Testis (tissue), 3 donors: ENCODE results near the gene ATXN7L1. TPM values are rescaled to one million over a fixed set of nuclear protein-coding genes. Genes with fewer than 3 reads are reported as not detected.

Experiments
- DNase-seq: peaks from one replicate; pipeline ENCODE4 v3.0.0-alpha.2; 2019
- H3K27ac ChIP-seq, 2 donors: fragments of 200-600 bp; sonication (generic); one replicate each; pipeline ENCODE4 v1.5.1; 2019
- H3K27me3 ChIP-seq: fragments of 200-600 bp; sonication (generic); one replicate; pipeline ENCODE4 v1.5.1; 2019
- H3K36me3 ChIP-seq: fragments of 200-600 bp; sonication (generic); one replicate; pipeline ENCODE4 v1.5.1; 2017; ENCODE audit warnings: low read depth; ENCODE audit errors: missing control alignments
- H3K4me1 ChIP-seq: fragments of 200-600 bp; sonication (generic); one replicate; pipeline ENCODE4 v1.5.1; 2019
- H3K4me3 ChIP-seq, 2 donors: fragments of 200-600 bp; sonication (generic); one replicate each; pipeline ENCODE4 v1.5.1; 2017 to 2019
- H3K9me3 ChIP-seq: fragments of 200-600 bp; sonication (generic); one replicate; pipeline ENCODE4 v1.5.1; 2017
- CTCF ChIP-seq, 3 experiments: fragments of 450-650 bp in 2 of 3; fragments of 200-600 bp in 1 of 3; sonication (generic) in 1 of 3; IDR thresholded peaks; one replicate each; pipeline ENCODE4 v1.5.1; 2016 to 2019; ENCODE audit warnings: antibody characterized with exemption in 3 of 3, mild to moderate bottlenecking in 2 of 3, moderate library complexity in 1 of 3
- POLR2A ChIP-seq: fragments of 450-650 bp; IDR thresholded peaks from one replicate; pipeline ENCODE4 v1.6.1; 2017; ENCODE audit warnings: antibody characterized with exemption, mild to moderate bottlenecking, moderate library complexity
- WGBS, 2 donors: methylation state at CpG; one replicate each; pipeline ENCODE4 v1.1.5; 2018; 5-methylcytosine and 5-hydroxymethylcytosine counted together
- intact Hi-C: fragments of 100-400 bp; cut with DNase I; formaldehyde crosslinking; loops from one replicate; pipeline ENCODE4 v1.15.1; 2023; ENCODE audit warnings: low total_unique reads
- polyA plus RNA-seq: library from polyadenylated mRNA; stranded (reverse); fragments of 350-450 nt; fragmentation: Illumina TruSeq; extraction: RNeasy Lipid Tissue Mini Kit (QIAGEN cat#74804); gene quantifications from one replicate; pipeline ENCODE4 v1.2.3, GENCODE V29; 2014; ENCODE audit warnings: low read depth, low replicate concordance; ENCODE audit not compliant: insufficient read depth
- total RNA-seq, 2 donors: library from RNA; depleted of rRNA; stranded (reverse); fragments of >200 nt; gene quantifications; one replicate each; pipeline ENCODE4 v1.2.3, GENCODE V29; 2016

ATXN7L1 gene
- total and polyA plus RNA-seq, 3 donors from 2014 or later, result 35.7 to 61.7 (median 35.9) TPM

- DNase-seq, result no peak
- Histone ChIP-seq H3K27me3 (no peaks in the 10 kb centered on the region), H3K9me3 (no peaks in the 10 kb centered on the region), H3K4me3 (no peak overlapping the region), H3K36me3 (no peaks in the 10 kb centered on the region), H3K4me1 (no peaks in the 10 kb centered on the region), H3K27ac (no peak overlapping the region)
- TF ChIP-seq CTCF (IDR thresholded peaks at IDR 0.05), result no peak
- TF ChIP-seq POLR2A, result no peak
- intact Hi-C loops, result no loop called here
- 85% methylated on average over 2 of the region's 2 CpGs for WGBS, 2 donors
These were observed 250.4 kb downstream of the ATXN7L1 start for GRCh38 chr7:105625986-105626385.

- TF ChIP-seq CTCF (IDR thresholded peaks at IDR 0.05) (no peak), POLR2A (no peak)
- H3K4me3 ChIP-seq, result no peak overlapping the region
- intact Hi-C loops, result no loop called here
- DNase-seq, result no peak
- H3K36me3 ChIP-seq, result no peaks in the 10 kb centered on the region
- no peak overlapping the region for H3K27ac ChIP-seq
- H3K27me3 ChIP-seq, result no peaks in the 10 kb centered on the region
- H3K4me1 ChIP-seq, result no peaks in the 10 kb centered on the region
- 96 to 98% methylated on average over 15 of the region's 15 CpGs for WGBS, 2 donors
- H3K9me3 ChIP-seq, result no peaks in the 10 kb centered on the region
These were observed 252.5 kb downstream of the ATXN7L1 start for GRCh38 chr7:105623906-105624305.

GRCh38 chr7:105623378-105623777, 253.0 kb downstream of the ATXN7L1 start:
- no peaks in the 10 kb centered on the region for H3K36me3 ChIP-seq
- intact Hi-C loops, result no loop called here
- no peaks in the 10 kb centered on the region for H3K9me3 ChIP-seq
- H3K27ac ChIP-seq, result no peak overlapping the region
- H3K27me3 ChIP-seq, result no peaks in the 10 kb centered on the region
- no peak for DNase-seq
- H3K4me1 ChIP-seq, result no peaks in the 10 kb centered on the region
- TF ChIP-seq POLR2A, result no peak
- TF ChIP-seq CTCF (IDR thresholded peaks at IDR 0.05), result no peak
- 63 to 84% methylated on average over 5 of the region's 5 CpGs for WGBS, 2 donors
- no peak overlapping the region for H3K4me3 ChIP-seq

GRCh38 chr7:105622106-105622731, 254.2 kb downstream of the ATXN7L1 start:
- no peak for DNase-seq
- H3K27ac ChIP-seq, result no peak overlapping the region
- no peaks in the 10 kb centered on the region for H3K9me3 ChIP-seq
- no peaks in the 10 kb centered on the region for H3K27me3 ChIP-seq
- 85 to 88% methylated on average over 15 of the region's 15 CpGs for WGBS, 2 donors
- H3K4me1 ChIP-seq, result no peaks in the 10 kb centered on the region
- no peaks in the 10 kb centered on the region for H3K36me3 ChIP-seq
- TF ChIP-seq CTCF (IDR thresholded peaks at IDR 0.05) (no peak), POLR2A (no peak)
- no peak overlapping the region for H3K4me3 ChIP-seq
- intact Hi-C loops, result no loop called here

GRCh38 chr7:105621617-105622016, 254.8 kb downstream of the ATXN7L1 start:
- TF ChIP-seq POLR2A, result no peak
- TF ChIP-seq CTCF (IDR thresholded peaks at IDR 0.05), result no peak
- Histone ChIP-seq H3K27ac (no peak overlapping the region), H3K27me3 (no peaks in the 10 kb centered on the region), H3K4me3 (no peak overlapping the region), H3K9me3 (no peaks in the 10 kb centered on the region), H3K36me3 (no peaks in the 10 kb centered on the region), H3K4me1 (no peaks in the 10 kb centered on the region)
- WGBS, 2 donors, result 47 to 59% methylated on average over 3 of the region's 3 CpGs
- intact Hi-C loops, result no loop called here
- peak; percentile 39 for DNase-seq
